ENCODE results near the gene SLC34A2.

The SLC34A2 gene

DNA sequence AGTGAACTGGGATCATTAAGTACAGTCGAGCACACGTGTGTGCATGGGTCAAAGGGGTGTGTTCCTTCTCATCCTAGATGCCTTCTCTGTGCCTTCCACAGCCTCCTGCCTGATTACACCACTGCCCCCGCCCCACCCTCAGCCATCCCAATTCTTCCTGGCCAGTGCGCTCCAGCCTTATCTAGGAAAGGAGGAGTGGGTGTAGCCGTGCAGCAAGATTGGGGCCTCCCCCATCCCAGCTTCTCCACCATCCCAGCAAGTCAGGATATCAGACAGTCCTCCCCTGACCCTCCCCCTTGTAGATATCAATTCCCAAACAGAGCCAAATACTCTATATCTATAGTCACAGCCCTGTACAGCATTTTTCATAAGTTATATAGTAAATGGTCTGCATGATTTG lies 22.3 kb downstream of the SLC34A2 start:
- no peak overlapping the region for H3K27ac Mint-ChIP-seq
- H3K36me3 Mint-ChIP-seq = no peaks in the 10 kb centered on the region
- no peaks in the 10 kb centered on the region for H3K27me3 Mint-ChIP-seq
- no peak overlapping the region for H3K4me3 Mint-ChIP-seq
- no peaks in the 10 kb centered on the region for H3K9me3 Mint-ChIP-seq (ENCODE audit: low read depth)
- H3K4me1 Mint-ChIP-seq (ENCODE audit: low read depth) = no peaks in the 10 kb centered on the region

DNA sequence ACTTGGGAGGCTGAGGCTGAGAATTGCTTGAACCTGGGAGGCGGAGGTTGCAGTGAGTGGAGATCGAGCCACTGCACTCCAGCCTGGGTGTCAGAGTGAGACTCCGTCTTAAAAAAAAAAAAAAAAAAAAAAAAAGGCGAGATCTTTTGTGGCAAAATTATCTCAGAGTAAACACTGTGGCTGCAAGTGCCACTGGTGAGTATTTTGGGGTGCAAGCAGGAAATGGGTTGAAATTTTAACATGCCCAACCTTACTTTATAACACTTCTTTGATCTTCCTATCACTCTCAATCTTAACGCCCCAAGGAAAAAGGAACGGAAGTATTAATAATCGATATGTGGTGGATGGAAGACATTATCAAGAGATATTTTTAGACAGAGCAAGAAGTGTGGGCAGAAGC lies 32.1 kb downstream of the SLC34A2 start:
- no peaks in the 10 kb centered on the region for H3K4me1 Mint-ChIP-seq (ENCODE audit: low read depth)
- no peaks in the 10 kb centered on the region for H3K27me3 Mint-ChIP-seq
- H3K27ac Mint-ChIP-seq = no peak overlapping the region
- H3K9me3 Mint-ChIP-seq (ENCODE audit: low read depth) = peaks cover 9% of the 10 kb centered on the region
- H3K36me3 Mint-ChIP-seq = peaks cover 2% of the 10 kb centered on the region
- no peak overlapping the region for H3K4me3 Mint-ChIP-seq

DNA sequence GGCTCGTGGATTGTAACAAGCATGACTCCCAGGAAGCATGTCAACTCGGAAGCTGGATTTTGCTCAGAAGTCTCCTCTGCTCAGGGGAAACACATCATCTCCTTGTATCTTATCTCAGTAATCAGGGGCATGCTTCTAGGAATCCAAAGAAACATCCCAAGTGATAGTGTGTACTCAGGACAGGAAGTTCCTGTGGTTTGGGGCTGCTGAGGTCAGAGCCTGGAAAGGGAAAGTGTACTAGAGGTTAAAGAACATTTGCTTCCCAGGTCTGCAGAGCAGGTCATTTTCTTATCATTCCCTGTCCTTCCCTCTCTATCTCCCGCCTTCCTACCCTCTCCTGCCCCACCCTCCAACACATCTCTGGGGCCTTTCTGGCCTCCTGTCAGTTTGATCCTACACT lies 38.8 kb downstream of the SLC34A2 start:
- H3K36me3 Mint-ChIP-seq = no peaks in the 10 kb centered on the region
- peaks cover 12% of the 10 kb centered on the region for H3K9me3 Mint-ChIP-seq (ENCODE audit: low read depth)
- no peak overlapping the region for H3K4me3 Mint-ChIP-seq
- no peaks in the 10 kb centered on the region for H3K4me1 Mint-ChIP-seq (ENCODE audit: low read depth)
- H3K27ac Mint-ChIP-seq = no peak overlapping the region
- peaks cover 2% of the 10 kb centered on the region for H3K27me3 Mint-ChIP-seq

DNA sequence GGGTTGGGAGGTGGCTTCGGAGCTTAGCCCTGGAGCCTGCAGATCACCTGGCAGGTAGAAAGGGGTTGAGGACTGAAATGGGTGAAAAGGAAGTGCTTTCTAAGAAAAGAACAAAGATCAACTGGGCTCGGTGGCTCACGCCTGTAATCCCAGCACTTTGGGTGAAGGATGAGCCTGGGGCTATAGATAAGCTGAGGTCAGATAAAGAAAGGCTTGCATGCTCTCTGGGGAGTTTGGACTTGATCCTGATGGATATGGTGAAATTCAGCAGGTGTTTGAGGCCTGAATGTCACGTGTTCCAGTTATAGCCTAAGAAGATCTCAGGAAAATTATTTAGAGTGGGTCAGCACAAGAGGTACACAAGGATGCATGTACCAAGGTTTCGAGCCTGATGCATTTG lies 40.8 kb downstream of the SLC34A2 start:
- H3K4me3 Mint-ChIP-seq = no peak overlapping the region
- no peak overlapping the region for H3K27ac Mint-ChIP-seq
- H3K4me1 Mint-ChIP-seq (ENCODE audit: low read depth) = no peaks in the 10 kb centered on the region
- H3K36me3 Mint-ChIP-seq = no peaks in the 10 kb centered on the region
- peaks cover 2% of the 10 kb centered on the region for H3K27me3 Mint-ChIP-seq
- H3K9me3 Mint-ChIP-seq (ENCODE audit: low read depth) = peaks cover 8% of the 10 kb centered on the region

DNA sequence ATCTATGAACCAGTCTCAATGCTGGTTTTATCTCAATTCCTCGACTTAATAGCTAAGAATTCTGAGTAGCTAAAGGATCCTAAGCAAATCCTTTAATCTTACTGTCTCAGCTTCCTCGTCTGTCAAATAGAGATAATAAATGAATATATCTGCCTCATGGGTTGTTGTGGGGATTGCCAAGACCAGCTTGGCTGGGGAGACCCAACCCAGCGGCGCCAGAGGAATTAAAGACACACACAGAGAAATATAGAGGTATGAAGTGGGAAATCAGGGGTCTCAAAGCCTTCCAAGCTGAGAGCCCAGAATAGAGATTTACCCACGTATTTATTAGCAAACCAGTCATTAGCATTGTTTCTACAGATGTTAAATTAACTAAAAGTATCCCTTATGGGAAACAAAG lies 41.9 kb downstream of the SLC34A2 start:
- Mint-ChIP-seq H3K27ac (no peak overlapping the region), H3K36me3 (no peaks in the 10 kb centered on the region), H3K9me3 (ENCODE audit: low read depth) (peaks cover 3% of the 10 kb centered on the region), H3K4me3 (no peak overlapping the region), H3K4me1 (ENCODE audit: low read depth) (no peaks in the 10 kb centered on the region), H3K27me3 (peaks cover 2% of the 10 kb centered on the region)

DNA sequence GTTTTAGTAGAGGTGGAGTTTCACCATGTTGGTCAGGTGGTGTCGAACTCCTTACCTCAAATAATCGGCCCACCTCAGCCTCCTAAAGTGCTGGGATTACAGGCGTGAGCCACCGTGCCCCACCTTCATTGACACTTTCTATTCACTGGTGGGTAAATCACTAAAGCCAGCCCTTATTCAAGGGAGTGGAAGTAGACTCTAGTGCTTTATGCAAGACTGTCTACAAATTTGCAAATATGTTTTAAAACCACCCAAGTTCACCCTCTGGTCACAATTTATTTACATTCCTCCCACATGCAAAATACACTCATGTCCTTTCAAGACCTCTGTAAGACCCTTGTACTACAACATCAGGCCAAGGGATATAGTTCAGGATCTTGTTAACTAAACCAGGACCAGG lies 45.0 kb downstream of the SLC34A2 start:
- no peaks in the 10 kb centered on the region for H3K9me3 Mint-ChIP-seq (ENCODE audit: low read depth)
- no peak overlapping the region for H3K27ac Mint-ChIP-seq
- no peaks in the 10 kb centered on the region for H3K27me3 Mint-ChIP-seq
- H3K36me3 Mint-ChIP-seq = no peaks in the 10 kb centered on the region
- H3K4me3 Mint-ChIP-seq = no peak overlapping the region
- no peaks in the 10 kb centered on the region for H3K4me1 Mint-ChIP-seq (ENCODE audit: low read depth)

DNA sequence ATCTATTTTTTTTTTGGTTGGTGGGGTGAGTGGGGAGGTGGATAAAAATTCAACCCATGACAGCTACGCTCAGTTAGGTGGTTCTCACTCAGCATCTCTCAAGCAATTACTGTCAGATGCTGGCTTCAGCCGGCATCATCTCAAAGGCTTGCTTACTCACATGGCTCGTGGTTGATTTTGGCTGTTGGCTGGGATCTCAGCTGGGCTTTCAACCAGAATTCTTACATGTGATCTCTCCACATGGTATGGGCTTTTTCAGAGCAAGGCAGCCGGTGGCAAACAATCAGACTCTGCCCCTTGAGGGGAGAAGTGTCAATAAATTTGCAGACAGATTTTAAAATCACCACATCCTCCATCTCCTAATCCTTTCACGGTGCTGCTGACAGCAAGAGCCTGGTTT lies 47.2 kb downstream of the SLC34A2 start:
- Mint-ChIP-seq H3K4me1 (ENCODE audit: low read depth) (no peaks in the 10 kb centered on the region), H3K9me3 (ENCODE audit: low read depth) (no peaks in the 10 kb centered on the region), H3K36me3 (no peaks in the 10 kb centered on the region), H3K4me3 (no peak overlapping the region), H3K27me3 (no peaks in the 10 kb centered on the region), H3K27ac (no peak overlapping the region)

DNA sequence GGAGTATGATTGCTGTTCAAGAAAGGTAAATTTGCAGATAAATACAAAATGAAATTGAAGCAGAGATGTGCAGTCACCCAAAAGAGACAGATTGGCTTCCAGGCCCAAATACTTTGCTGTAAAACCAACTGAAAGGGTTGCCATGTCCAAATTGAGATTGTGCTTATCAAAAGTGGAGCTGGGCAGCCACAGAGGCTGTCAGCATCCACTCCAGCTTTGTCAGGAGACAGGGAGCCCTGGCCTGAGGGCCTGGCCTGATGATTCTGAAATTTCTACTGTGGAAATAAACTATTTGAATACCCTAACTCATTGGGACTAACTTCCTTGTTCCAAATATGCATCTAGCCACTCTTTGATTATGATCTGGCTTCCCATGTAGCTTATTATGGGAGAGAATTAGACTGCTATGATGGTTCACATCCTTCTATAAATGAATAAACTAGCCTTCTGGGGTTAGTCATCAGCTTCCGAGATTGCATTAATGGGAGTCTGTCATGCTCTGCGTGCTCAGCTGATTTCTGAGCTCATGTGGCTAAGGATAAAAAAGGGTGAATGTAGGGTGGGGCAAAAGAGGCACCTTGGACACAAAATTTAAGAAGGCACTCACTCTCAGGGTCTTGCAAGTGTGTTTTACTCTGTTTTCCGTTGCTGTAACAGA lies 48.2 kb downstream of the SLC34A2 start:
- Mint-ChIP-seq H3K9me3 (ENCODE audit: low read depth) (no peaks in the 10 kb centered on the region), H3K4me1 (ENCODE audit: low read depth) (no peaks in the 10 kb centered on the region), H3K27me3 (no peaks in the 10 kb centered on the region), H3K27ac (no peak overlapping the region), H3K4me3 (no peak overlapping the region), H3K36me3 (no peaks in the 10 kb centered on the region)

DNA sequence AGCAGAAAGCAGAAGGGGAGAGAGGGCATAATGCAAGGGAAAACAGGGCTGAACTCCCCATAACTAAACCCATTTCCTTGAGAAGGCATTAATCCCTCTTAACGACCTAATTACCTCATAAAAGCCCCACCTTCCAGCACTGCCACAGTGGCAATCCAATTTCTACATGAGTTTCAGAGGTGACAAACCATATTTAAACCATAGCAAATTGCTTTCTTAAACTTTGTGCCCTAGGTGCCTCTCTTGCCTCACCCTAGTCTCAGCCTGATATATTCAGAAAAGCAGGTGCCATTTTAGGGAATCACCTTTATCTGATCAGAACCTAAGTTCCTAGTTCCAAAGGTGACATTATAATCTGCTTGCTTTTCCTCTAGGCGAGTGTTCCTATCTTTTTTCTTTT lies 48.9 kb downstream of the SLC34A2 start:
- Mint-ChIP-seq H3K27ac (no peak overlapping the region), H3K4me3 (no peak overlapping the region), H3K36me3 (no peaks in the 10 kb centered on the region)

DNA sequence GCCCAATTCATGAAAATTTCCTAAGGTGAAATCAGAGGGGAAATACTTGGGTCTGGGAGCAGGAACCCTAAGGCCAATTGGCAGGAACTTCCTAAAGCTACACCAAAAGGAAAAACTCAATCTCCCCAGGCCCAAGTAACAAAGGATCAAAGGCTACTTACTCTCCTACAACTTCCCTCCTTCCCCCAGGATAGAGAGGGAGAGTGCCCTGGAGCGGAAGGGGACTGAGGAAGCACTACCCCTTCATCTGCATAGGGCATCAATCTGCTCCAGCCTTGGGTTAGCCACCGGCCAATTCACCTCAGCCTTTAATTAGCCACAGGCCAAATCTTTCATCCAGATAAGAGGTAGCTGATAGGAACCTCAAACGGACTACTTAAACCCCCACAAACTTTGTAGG lies 55.0 kb downstream of the SLC34A2 start:
- H3K4me3 Mint-ChIP-seq = no peak overlapping the region
- H3K9me3 Mint-ChIP-seq (ENCODE audit: low read depth) = peaks cover 4% of the 10 kb centered on the region
- peaks cover 2% of the 10 kb centered on the region for H3K27me3 Mint-ChIP-seq
- H3K36me3 Mint-ChIP-seq = peaks cover 2% of the 10 kb centered on the region
- no peaks in the 10 kb centered on the region for H3K4me1 Mint-ChIP-seq (ENCODE audit: low read depth)
- H3K27ac Mint-ChIP-seq = no peak overlapping the region

More for the DNA sequence above, 48.9 kb downstream of the SLC34A2 start:
- H3K9me3 Mint-ChIP-seq (ENCODE audit: low read depth) = peaks cover 3% of the 10 kb centered on the region
- H3K4me1 Mint-ChIP-seq (ENCODE audit: low read depth) = no peaks in the 10 kb centered on the region
- H3K27me3 Mint-ChIP-seq = peaks cover 2% of the 10 kb centered on the region

DNA sequence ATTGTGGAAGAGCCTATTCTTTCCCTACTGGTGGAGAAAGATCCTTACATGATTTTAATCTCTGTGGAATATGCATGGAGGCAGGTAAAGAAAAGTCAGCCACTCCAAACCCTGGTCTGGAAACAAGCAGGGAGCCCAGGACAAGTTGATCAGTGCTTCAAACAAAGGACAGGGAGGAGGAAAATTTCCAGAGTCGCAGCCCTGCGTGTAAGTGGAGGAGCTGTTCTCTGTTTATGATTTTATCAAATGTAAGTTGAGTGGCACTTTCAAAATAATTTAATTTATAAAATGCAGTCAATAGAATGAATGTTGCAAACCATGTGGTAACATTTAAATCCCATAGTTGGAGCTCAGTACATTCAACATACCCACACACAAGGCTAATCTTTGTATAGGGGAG lies 57.0 kb downstream of the SLC34A2 start:
- Mint-ChIP-seq H3K4me3 (no peak overlapping the region), H3K4me1 (ENCODE audit: low read depth) (no peaks in the 10 kb centered on the region), H3K27ac (no peak overlapping the region), H3K36me3 (peaks cover 2% of the 10 kb centered on the region), H3K27me3 (peaks cover 2% of the 10 kb centered on the region), H3K9me3 (ENCODE audit: low read depth) (peaks cover 4% of the 10 kb centered on the region)

DNA sequence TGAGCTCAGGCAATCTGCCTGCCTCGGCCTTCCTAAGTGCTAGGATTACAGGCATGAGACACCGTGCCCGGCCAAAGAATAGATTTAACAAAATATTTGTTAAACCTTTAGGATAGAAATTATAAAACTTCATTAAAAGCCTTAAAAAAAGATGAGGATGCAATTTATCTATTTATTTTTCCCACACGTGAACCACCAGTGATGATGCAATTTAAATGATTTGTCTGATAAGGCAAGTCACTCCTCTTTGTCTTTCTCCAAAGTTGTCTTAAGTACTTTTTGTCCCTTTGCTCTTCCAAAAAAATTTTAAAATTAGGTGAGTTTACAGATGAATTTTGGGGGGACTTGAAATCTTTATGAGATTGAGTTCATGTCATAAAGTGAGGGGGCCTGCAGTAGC lies 58.2 kb downstream of the SLC34A2 start:
- H3K27ac Mint-ChIP-seq = no peak overlapping the region
- H3K9me3 Mint-ChIP-seq (ENCODE audit: low read depth) = peaks cover 4% of the 10 kb centered on the region
- peaks cover 2% of the 10 kb centered on the region for H3K27me3 Mint-ChIP-seq
- H3K4me3 Mint-ChIP-seq = no peak overlapping the region
- H3K4me1 Mint-ChIP-seq (ENCODE audit: low read depth) = no peaks in the 10 kb centered on the region
- H3K36me3 Mint-ChIP-seq = peaks cover 2% of the 10 kb centered on the region

DNA sequence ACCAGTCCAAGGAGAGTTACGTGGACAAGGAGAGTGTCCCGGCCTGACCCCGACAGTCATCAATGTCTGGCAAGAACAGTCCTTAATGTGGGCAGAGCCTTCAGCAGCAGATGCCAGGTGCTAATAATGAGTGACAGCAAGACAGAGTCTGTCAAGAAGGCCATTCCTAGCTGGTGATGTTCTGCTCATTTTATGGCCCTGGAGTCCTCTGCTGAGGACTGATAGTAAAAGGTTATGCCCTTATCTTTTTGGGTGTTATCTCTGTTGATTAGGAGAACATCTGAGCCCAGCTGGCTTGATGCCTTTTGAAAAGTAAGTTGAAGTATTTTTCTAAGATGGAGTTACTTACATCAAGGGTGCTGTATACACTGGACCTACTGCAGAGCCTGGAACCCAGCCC lies 67.3 kb downstream of the SLC34A2 start:
- no peaks in the 10 kb centered on the region for H3K9me3 Mint-ChIP-seq (ENCODE audit: low read depth)
- H3K4me3 Mint-ChIP-seq = no peak overlapping the region
- H3K4me1 Mint-ChIP-seq (ENCODE audit: low read depth) = no peaks in the 10 kb centered on the region
- no peaks in the 10 kb centered on the region for H3K27me3 Mint-ChIP-seq
- H3K36me3 Mint-ChIP-seq = no peaks in the 10 kb centered on the region
- H3K27ac Mint-ChIP-seq = no peak overlapping the region

DNA sequence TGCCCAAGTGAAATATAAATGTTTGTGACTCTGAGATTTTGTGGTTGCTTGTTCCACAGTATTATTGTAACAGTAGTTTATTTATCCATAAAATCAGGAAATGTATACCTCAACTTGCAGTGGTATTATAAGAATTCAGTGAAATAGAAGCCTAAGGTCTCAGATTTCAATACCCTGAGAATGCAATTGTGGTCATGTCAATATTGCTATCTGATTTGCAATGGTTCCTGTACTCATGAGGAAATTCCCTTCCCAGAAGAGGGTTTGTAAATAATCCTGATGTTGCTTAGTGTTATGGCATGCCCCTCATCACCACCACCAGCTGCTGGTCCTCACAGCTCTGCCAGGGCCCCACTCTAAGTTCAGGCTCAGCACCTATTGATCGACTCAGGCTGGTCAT lies 67.8 kb downstream of the SLC34A2 start:
- Mint-ChIP-seq H3K4me3 (no peak overlapping the region), H3K27ac (no peak overlapping the region)

DNA sequence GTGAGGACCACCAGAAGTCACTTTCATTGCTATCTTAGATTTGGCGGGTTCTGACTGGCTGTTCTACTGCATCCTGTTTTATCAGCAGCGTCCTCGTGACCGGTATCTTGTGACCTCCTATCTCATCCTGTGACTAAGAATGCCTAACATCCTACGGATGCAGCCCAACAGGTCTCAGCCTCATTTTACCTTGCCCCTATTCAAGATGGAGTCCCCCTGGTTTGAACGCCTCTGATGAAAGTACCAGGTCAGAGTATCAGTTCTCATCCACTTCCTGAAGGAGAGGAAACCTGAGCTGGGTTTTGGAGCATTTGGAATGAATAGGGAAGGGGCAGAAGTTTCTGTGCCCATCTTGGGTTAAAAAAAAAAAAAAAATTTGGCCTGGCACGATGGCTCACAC lies 70.2 kb downstream of the SLC34A2 start:
- Mint-ChIP-seq H3K36me3 (no peaks in the 10 kb centered on the region), H3K9me3 (ENCODE audit: low read depth) (no peaks in the 10 kb centered on the region), H3K27ac (no peak overlapping the region), H3K27me3 (no peaks in the 10 kb centered on the region), H3K4me1 (ENCODE audit: low read depth) (no peaks in the 10 kb centered on the region), H3K4me3 (no peak overlapping the region)

More for the DNA sequence above, 67.8 kb downstream of the SLC34A2 start:
- no peaks in the 10 kb centered on the region for H3K4me1 Mint-ChIP-seq (ENCODE audit: low read depth)
- H3K27me3 Mint-ChIP-seq = no peaks in the 10 kb centered on the region
- H3K9me3 Mint-ChIP-seq (ENCODE audit: low read depth) = no peaks in the 10 kb centered on the region
- no peaks in the 10 kb centered on the region for H3K36me3 Mint-ChIP-seq

DNA sequence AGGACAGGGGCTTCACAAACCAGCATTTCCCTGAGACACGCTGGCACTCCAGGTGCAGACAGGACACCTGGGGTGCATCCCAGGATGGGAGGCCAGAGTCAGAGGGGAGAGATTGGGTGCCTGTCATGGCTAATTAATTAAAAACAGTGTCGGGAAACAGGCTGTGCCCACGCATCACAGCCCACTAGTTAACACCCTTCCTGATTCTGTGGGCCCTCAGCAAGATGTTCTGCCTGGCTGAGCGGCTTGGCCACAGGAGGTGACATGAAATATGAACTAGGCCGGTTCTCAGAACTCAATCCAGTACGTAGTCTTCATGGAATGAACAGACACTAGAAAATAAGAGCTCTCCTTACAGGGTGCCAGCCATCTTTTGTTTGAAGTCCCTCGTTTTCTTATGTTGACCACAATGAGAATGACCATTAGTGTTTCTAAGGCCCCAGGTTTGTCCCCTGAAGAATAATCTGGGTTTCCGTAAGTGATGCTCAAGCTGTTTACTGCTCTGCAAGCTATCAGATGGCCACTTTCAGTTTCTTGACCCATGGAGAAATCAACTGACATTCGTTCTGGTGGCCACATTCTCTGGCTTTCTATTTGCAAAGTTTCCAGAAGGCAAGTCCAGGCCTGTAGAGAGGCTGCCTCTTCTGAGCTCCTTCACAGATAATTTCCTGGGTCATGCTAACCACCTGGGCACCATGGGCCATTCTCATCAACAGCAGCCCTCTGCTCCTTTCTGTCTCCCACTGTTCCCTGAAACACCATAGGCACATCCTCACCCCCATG lies 72.3 kb downstream of the SLC34A2 start:
- Mint-ChIP-seq H3K4me3 (no peak overlapping the region), H3K36me3 (no peaks in the 10 kb centered on the region), H3K27ac (no peak overlapping the region)

More for the DNA sequence above, 72.3 kb downstream of the SLC34A2 start:
- Mint-ChIP-seq H3K9me3 (ENCODE audit: low read depth) (no peaks in the 10 kb centered on the region), H3K27me3 (no peaks in the 10 kb centered on the region), H3K4me1 (ENCODE audit: low read depth) (no peaks in the 10 kb centered on the region)

Data from activated naive CD8-positive, alpha-beta T cell (primary cell).